IPS DF 6.9 (cell line): ENCODE data around the gene TRIM45.
"Not testable (repeated sequence)": the region's sequence is repeated elsewhere in the genome, so short reads cannot be mapped to it uniquely, and the experiment has no call there.

Experiments
- DNase-seq: peaks from one replicate; pipeline ENCODE4 v3.0.0-alpha.2; 2013; ENCODE audit warnings: low read depth, low spot score
- H3K27ac ChIP-seq: one replicate; pipeline ENCODE4 v1.5.1; 2013; ENCODE audit warnings: low read length, control low read depth
- H3K27me3 ChIP-seq: 2 replicates; pipeline ENCODE4 v1.6.1; 2013; ENCODE audit warnings: mild to moderate bottlenecking, low read length; ENCODE audit not compliant: control insufficient read depth, insufficient read depth
- H3K36me3 ChIP-seq: 2 replicates; pipeline ENCODE4 v1.6.1; 2013; ENCODE audit warnings: low read length; ENCODE audit not compliant: control insufficient read depth, insufficient read depth
- H3K4me1 ChIP-seq: 2 replicates; pipeline ENCODE4 v1.6.1; 2013; ENCODE audit warnings: low read length; ENCODE audit not compliant: control insufficient read depth, insufficient read depth
- H3K4me3 ChIP-seq: 2 replicates; pipeline ENCODE4 v1.5.1; 2013; ENCODE audit warnings: mild to moderate bottlenecking, low read length
- H3K9me3 ChIP-seq: 2 replicates; pipeline ENCODE4 v1.6.1; 2013; ENCODE audit warnings: low read length, inconsistent platforms; ENCODE audit not compliant: control insufficient read depth, insufficient read depth
- WGBS: extraction: QIAGEN DNeasy Blood & Tissue Kit; methylation state at CpG from one replicate; pipeline ENCODE4 v1.1.7; 2013; ENCODE audit warnings: mixed read lengths, missing lambda C conversion rate; ENCODE audit not compliant: insufficient read length, insufficient coverage; 5-methylcytosine and 5-hydroxymethylcytosine counted together

Gene TRIM45

DNA sequence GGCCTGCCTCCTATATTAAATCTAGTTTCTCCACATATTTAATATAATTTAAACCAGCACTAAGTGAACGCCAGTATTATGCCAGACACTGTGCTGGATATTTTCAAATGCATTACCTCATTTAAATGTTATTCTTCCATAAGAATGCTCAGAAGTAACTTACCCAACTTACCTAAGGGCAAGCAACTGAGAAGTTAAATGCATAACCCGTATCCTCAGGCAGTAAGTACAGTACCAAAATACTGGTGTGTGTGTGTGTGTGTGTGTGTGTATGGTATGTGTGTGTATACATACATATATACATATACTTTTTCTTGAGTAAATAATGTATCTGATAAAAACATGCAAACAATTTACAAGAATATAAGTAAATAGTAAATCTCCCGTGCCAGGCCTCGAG is 9.0 kb upstream of the TRIM45 start:
- Histone ChIP-seq H3K27me3 (no peaks in the 10 kb centered on the region), H3K4me1 (peaks cover 1% of the 10 kb centered on the region; the same call in 1 of the 2 replicates), H3K9me3 (no peaks in the 10 kb centered on the region), H3K36me3 (no peaks in the 10 kb centered on the region), H3K27ac (no peak overlapping the region), H3K4me3 (no peak overlapping the region)
- WGBS: no CpG with 5 or more reads among the region's 4 CpGs
- DNase-seq: no peak

DNA sequence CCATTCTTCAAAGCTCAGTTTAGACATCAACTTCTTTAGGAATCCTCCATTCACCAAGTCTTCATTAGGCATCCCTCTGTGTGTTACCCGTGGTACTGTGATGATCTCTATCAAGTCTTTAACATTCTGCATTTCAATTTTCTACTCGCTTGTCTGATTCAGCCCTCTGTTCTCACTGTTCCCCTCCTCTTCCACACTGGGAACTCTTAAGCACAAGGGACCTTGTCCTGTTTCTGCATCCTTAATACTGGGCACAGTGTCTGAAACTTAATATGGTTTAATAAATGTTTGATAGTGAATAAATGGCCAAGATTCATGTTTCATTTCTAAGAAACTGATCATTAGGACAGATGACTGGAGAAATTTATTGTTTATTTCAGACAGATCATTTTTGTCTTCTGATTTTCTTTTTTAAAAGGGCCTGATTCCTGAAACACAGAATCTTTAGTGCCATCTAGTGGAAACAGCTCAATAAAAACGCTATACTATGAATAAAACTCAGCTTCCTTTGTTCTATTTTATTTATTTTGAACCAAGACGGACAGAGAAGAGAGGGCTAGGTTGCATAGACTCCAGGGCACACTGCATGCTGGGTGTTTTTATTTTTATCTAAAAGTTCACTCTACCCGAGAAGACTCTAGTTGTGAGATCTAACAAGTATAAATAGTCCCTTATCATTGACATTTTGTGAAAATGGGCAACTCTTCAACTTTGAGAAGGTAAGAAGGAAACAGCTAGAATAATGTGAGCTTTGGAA is 7.0 kb upstream of the TRIM45 start:
- Histone ChIP-seq H3K36me3 (no peaks in the 10 kb centered on the region), H3K4me3 (no peak overlapping the region), H3K4me1 (no peaks in the 10 kb centered on the region), H3K27me3 (no peaks in the 10 kb centered on the region), H3K9me3 (no peaks in the 10 kb centered on the region), H3K27ac (no peak overlapping the region)
- no CpG with 5 or more reads among the region's 5 CpGs for WGBS
- DNase-seq: no peak

DNA sequence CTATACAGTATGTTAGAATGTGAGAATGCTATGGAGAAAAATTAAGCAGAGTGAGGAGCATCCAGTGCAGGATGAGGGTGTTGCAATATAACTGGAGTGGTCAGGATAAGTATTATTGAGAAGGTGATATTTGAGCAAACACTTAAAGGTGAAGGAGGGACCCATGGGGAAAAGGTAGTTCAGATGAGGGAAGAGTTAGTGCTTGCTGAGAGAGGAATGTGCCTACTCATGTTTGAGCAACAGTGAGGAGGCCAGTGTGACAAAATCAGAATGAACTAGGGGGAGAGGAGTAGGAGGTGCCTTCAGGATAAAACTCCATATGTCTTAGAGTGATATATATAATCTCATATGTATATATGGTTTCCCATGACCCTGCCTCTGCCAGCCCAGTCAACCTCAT is 6.2 kb upstream of the TRIM45 start:
- no peak overlapping the region for H3K27ac ChIP-seq
- H3K4me1 ChIP-seq: no peaks in the 10 kb centered on the region
- no peaks in the 10 kb centered on the region for H3K9me3 ChIP-seq
- no peak overlapping the region for H3K4me3 ChIP-seq
- H3K36me3 ChIP-seq: no peaks in the 10 kb centered on the region
- no peak for DNase-seq
- H3K27me3 ChIP-seq: no peaks in the 10 kb centered on the region

DNA sequence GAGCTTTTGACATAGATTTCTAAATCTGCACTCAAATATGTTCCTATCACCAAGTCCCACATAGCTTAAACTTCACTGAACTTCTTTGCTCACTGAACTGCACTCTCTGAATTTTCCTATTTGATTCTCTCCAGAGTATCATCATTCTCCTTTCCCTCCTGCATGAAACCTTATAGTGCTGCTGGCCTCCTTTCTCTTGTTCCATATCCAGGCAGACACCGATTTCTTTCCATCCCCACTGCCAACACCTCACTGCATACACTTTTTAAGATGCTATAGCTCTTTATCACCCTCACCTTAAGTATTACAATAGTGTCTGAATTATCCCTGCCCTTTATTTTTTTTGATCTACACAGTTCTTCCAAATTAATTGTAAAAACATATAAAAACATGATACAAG is 3.1 kb upstream of the TRIM45 start:
- DNase-seq: no peak
- no peaks in the 10 kb centered on the region for H3K27me3 ChIP-seq
- no CpG with 5 or more reads among the region's 1 CpG for WGBS

DNA sequence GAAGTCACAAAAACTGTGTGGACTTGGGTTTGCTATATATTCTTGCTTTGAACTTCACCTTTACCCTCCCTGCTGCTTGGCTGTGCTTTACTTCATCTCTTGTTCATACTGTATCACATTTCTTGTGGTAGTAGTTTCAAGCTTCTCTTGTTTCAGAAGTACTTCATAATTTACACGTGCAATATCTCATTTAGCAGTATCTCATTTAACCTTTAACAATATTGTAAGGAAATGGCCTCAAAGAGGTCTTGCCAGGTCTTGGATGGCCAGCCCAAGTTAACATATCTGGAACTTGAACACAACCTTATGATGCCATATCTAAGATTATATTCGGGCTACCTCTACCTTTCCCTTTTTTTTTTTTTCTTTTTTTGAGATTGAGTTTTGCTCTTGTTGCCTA is 1.7 kb upstream of the TRIM45 start:
- DNase-seq: no peak
- Histone ChIP-seq H3K9me3 (no peaks in the 10 kb centered on the region), H3K36me3 (0 out of 2 replicates have a peak, but pooled peaks cover under 1% of the 10 kb centered on the region), H3K27me3 (no peaks in the 10 kb centered on the region), H3K4me3 (no peak overlapping the region), H3K4me1 (peaks cover 4% of the 10 kb centered on the region), H3K27ac (no peak overlapping the region)
- WGBS: no CpG with 5 or more reads among the region's 2 CpGs

More for the DNA sequence above, 3.1 kb upstream of the TRIM45 start:
- H3K27ac ChIP-seq: no peak overlapping the region
- H3K4me3 ChIP-seq: no peak overlapping the region
- H3K9me3 ChIP-seq: no peaks in the 10 kb centered on the region
- peaks cover 4% of the 10 kb centered on the region for H3K4me1 ChIP-seq
- H3K36me3 ChIP-seq: no peaks in the 10 kb centered on the region

DNA sequence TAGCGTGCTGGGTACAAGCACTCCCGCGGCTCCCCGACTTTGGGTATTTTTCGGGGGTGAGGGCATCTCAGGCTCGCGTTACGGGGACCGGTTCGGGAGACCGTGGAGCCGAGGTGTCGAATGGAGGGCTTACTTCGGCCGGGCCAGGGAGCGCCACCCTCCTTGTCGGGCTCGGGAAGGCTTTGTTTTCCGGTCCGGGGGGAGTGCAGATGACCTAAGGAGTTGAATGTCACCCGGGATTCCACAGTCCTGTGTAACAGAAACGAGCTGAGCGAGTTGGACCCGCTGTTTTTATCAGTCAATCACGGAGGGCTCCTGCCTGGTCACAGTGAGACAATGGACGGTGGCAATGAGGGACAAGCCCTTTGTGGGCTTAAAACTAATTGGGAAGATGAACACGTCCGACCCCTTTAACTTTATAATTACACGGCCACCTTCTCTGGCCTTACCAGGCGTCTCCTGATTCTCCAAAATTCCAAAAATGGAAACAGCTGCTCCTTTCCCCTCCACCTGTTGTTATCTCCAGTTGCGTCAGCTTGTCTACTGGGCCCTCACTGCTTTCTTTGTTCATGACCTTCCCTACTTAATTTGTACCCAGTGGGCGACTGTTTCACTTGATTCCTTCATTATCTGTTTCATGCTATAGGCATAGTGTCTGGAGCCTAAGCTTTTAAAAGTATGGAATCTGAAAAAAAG is 929 bp upstream of the TRIM45 start:
- Histone ChIP-seq H3K27me3 (no peaks in the 10 kb centered on the region), H3K27ac (no peak overlapping the region), H3K36me3 (peaks cover 3% of the 10 kb centered on the region; the same call in 1 of the 2 replicates), H3K4me3 (peak overlapping the region; percentile 46; the same call in 1 of the 2 replicates), H3K9me3 (no peaks in the 10 kb centered on the region), H3K4me1 (peaks cover 4% of the 10 kb centered on the region)
- DNase-seq: no peak
- no CpG with 5 or more reads among the region's 32 CpGs for WGBS

DNA sequence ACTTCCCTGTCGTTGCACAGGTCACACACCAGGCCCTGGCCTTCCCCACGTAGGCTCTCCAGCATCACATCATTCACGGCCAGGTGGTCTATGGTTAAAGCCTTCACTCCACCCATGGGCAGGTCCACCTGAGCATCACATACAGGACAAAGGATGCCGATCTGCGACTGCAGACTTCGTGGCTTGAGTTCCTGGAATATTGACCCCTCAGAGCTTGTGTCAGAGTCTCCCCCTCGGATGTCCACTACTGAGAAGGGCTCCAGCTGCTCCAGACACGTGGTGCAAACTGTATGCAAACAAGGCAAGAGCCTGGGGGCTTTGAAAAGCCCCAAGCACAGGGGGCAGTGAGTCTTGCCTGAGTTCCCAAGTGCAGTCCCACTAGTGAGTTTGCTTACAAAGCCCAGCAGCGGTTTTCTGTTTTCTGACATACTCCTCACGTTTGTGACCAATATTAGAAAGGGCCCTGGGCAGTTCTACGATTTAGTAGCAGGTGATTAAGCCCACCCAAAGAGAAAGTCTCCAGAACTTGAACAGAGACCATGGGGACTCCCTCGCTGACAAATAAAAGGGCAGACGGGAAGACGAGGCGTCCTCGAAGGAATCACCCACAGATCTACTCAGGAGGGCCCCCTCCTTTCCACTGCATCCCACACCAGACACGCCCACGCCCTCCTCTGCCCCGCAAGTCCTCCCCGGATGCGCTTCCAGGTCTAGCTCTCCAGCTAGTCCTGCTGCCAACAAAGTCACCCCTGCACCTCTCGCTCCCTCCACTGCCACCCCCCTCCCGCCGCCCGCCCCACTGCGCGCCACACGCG is 568 bp downstream of the TRIM45 start:
- WGBS: no CpG with 5 or more reads among the region's 29 CpGs
- DNase-seq: no peak
- Histone ChIP-seq H3K4me1 (peaks cover 4% of the 10 kb centered on the region), H3K27me3 (no peaks in the 10 kb centered on the region), H3K9me3 (no peaks in the 10 kb centered on the region), H3K36me3 (peaks cover 3% of the 10 kb centered on the region; the same call in 1 of the 2 replicates), H3K4me3 (peak overlapping the region; percentile 46; the same call in 1 of the 2 replicates), H3K27ac (no peak overlapping the region)

DNA sequence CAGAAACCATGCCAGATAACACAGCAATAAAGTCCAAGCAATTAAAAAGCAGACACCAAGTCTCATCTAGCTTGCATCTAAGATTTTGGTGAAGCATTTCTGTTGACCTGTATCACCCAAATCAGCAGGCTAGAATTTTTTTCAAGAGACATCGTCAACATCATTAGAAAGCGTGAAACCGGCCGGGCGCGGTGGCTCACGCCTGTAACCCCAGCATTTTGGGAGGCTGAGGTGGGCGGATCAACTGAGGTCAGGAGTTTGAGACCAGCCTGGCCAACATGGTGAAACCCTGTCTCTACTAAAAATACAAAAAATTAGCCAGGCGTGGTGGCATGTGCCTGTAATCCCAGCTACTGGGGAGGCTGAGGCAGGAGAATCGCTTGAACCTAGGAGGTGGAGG is 2.4 kb downstream of the TRIM45 start:
- no CpG with 5 or more reads among the region's 10 CpGs for WGBS
- not testable (repeated sequence) for H3K36me3 ChIP-seq, H3K27ac ChIP-seq, H3K4me3 ChIP-seq, H3K4me1 ChIP-seq, DNase-seq, H3K27me3 ChIP-seq, H3K9me3 ChIP-seq

DNA sequence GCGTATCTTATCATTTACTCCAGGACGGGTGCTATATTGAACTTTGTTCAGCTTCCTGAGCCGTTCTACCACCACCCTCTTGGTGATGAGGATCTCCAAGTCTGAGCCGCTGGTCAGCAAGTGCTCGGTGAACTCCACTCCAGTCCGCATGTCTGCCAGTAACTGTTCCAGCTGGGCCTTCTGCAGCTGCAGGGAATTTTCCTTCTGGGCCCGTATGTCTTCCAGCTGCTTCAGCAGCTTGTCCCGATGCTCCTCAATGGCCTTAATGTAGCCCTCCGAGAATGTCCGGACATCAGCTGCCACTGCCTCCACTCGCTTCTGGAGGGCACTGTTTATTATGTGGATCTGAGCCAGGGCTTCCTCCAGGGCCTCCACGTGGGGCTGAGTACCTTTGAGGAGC is 3.4 kb downstream of the TRIM45 start:
- no CpG with 5 or more reads among the region's 12 CpGs for WGBS
- Histone ChIP-seq H3K9me3 (no peaks in the 10 kb centered on the region), H3K4me3 (no peak overlapping the region), H3K27ac (no peak overlapping the region), H3K4me1 (peaks cover 4% of the 10 kb centered on the region), H3K36me3 (peaks cover 11% of the 10 kb centered on the region; the same call in 1 of the 2 replicates), H3K27me3 (no peaks in the 10 kb centered on the region)
- DNase-seq: no peak

DNA sequence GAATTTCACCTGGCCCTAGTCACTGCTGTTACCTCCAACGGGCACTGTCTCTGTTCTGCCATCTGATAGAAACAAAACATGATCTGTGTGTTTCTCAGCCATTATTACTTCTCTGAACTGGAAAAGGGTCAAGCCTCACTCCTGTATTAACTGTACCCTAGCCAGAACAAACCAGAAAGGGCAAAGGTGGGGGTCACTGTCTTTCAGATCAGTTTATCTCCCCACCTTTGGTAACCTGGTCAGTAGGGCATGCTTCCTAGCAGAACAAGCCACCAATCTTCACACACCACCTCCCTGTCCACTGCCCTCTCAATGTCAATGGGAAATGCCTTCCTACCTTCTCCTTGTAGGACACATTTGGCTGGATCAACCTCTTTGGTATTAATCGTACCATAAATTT is 3.9 kb downstream of the TRIM45 start:
- no peak overlapping the region for H3K27ac ChIP-seq
- peaks cover 13% of the 10 kb centered on the region; the same call in 1 of the 2 replicates for H3K36me3 ChIP-seq
- H3K4me1 ChIP-seq: peaks cover 4% of the 10 kb centered on the region
- no CpG with 5 or more reads among the region's 2 CpGs for WGBS
- no peaks in the 10 kb centered on the region for H3K27me3 ChIP-seq
- no peak for DNase-seq
- no peak overlapping the region for H3K4me3 ChIP-seq
- H3K9me3 ChIP-seq: no peaks in the 10 kb centered on the region
